ENCODE results near the gene MEF2C. TPM values are rescaled to one million over a fixed set of nuclear protein-coding genes. Genes with fewer than 3 reads are reported as not detected.
A peak's percentile ranks its signal among the peaks of the same experiment; 100 is the strongest.

The MEF2C gene
- total RNA-seq, 1 donor from 2014 or later: 1.9 TPM

DNA sequence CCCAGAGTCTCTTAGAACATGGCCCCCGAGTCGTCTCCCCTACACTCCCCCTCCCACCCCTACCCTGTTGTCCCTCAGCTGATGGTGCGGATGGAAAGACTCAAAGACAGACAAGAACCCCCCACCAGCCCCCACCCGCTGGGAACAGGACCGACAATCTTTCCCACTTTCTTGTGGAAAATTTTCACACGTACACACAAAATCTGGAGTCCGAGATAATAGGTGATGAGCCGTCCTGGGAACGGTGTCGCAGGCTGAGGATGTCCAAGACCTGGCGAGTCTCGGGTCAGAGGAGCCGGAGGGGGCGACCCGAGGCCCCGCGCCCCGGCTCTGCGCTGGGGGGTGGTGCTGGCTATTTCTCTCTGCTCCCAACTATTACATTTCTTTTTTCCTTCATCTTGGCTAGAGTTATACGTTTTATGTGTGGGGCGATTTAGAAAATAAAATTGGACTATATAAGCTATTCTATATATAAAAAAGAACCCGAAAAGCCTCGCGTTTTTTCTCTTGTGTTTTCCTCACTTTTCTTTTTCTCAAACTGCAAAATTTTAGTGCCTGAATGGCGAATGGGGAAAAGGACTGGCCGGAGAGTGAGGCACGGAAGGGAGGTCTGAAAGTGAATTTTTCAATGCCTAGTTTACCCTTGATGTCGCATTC is 188.8 kb downstream of the MEF2C start:
- Mint-ChIP-seq H3K4me3 (ENCODE audit: low read depth) (no peak overlapping the region), H3K27me3 (peaks cover 99% of the 10 kb centered on the region), H3K4me1 (ENCODE audit: low read depth) (peaks cover 9% of the 10 kb centered on the region), H3K36me3 (ENCODE audit: insufficient read depth) (no peaks in the 10 kb centered on the region), H3K9me3 (ENCODE audit: low read depth) (no peaks in the 10 kb centered on the region), H3K27ac (no peak overlapping the region)
- TF ChIP-seq, protein P1, sequence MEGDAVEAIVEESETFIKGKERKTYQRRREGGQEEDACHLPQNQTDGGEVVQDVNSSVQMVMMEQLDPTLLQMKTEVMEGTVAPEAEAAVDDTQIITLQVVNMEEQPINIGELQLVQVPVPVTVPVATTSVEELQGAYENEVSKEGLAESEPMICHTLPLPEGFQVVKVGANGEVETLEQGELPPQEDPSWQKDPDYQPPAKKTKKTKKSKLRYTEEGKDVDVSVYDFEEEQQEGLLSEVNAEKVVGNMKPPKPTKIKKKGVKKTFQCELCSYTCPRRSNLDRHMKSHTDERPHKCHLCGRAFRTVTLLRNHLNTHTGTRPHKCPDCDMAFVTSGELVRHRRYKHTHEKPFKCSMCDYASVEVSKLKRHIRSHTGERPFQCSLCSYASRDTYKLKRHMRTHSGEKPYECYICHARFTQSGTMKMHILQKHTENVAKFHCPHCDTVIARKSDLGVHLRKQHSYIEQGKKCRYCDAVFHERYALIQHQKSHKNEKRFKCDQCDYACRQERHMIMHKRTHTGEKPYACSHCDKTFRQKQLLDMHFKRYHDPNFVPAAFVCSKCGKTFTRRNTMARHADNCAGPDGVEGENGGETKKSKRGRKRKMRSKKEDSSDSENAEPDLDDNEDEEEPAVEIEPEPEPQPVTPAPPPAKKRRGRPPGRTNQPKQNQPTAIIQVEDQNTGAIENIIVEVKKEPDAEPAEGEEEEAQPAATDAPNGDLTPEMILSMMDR (IDR thresholded peaks at IDR 0.05; ENCODE audit: unreplicated experiment): no peak
- no peak for DNase-seq (ENCODE audit: low spot score, unreplicated experiment)

DNA sequence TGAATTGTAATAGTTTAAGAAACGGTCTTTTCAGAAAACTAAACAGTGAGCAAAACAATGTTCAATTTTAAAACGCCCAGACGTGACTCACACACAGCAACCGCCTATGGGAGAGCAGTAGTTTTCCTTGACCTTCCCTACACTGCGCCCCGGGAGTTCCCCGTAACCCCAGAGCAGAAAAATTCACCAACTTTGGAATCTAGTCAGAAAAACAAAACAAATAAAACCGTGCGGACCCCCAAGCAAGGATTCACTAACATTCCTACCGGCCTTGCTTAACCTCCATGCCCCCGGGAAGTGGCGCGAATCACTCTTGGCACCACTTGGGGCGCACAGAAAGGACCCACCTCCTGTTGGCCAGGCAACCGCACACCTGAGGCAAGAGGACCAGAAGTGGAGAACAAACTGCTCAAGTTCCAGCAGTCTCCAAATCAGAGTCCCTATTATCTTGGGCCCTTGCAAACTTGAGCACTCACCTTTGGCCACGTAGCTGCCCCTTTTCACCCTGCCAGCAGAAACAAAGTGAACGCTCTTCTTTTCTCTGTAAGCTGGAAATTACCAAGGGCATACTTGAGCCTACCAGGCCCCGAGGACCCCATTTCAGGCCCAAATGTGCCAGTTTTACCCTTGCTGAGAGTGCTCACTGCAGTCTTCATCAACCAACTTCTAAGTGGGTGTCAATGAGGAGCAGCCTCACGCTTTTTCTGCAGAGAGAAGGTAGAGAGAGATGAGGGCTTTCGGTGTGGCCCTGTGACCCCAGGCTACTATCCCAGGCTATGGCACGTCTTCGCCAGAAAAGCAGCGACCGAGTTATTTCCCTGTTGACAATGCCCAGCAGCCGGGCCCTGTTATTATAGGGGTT is 189.7 kb downstream of the MEF2C start:
- H3K9me3 Mint-ChIP-seq (ENCODE audit: low read depth): no peaks in the 10 kb centered on the region
- no peak for DNase-seq (ENCODE audit: low spot score, unreplicated experiment)
- H3K27me3 Mint-ChIP-seq: peaks cover 99% of the 10 kb centered on the region
- H3K27ac Mint-ChIP-seq: no peak overlapping the region
- H3K36me3 Mint-ChIP-seq (ENCODE audit: insufficient read depth): no peaks in the 10 kb centered on the region
- H3K4me3 Mint-ChIP-seq (ENCODE audit: low read depth): no peak overlapping the region
- peaks cover 9% of the 10 kb centered on the region for H3K4me1 Mint-ChIP-seq (ENCODE audit: low read depth)
- TF ChIP-seq, protein P1 (IDR thresholded peaks at IDR 0.05; ENCODE audit: unreplicated experiment): no peak

DNA sequence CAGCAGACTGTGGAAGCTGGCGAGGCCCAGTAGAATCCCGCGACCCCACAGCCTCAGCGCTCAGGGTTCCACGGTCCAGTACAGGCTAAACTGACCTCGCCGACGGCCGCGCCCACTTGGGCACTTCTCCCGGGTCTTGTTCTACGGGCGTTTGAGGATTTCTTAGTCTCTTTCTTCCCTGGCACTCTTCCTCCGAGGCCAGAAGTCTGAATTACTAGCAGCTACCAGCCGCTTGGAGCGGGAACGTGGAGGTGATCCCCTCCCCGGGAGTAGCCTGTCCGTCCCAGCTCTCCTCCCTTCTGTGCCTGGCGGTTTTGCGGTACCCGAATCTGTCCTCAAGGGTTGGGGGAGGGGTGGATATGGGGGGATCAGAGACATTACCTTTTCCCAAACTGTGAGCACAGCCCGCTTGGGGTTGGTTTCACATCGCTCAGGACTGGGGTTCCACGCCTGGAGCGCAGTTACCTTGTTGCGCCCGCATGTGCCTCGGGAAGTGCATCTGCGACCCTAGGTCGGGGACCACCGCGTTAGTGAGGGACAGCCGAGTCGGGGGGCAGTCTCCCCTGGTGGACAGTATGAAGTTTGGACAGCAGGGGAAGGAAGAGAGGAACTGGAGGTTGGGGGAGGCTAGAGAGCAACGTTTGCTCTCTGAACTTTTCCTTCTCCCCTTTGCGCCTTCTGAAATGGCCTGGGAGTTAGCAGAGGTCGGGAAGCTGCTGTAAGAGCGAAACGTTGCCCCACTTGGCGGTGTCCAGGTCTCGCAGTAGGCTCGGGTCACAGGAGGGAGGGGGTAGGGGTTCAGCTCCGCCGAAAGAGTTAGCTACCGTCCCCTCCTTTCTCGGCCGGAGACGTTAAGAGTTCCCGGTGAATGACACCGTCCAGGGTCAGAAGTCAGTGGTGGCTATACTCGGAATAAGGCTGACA is 190.8 kb downstream of the MEF2C start:
- no peak for DNase-seq (ENCODE audit: low spot score, unreplicated experiment)
- TF ChIP-seq, protein P1 (IDR thresholded peaks at IDR 0.05; ENCODE audit: unreplicated experiment): no peak
- Mint-ChIP-seq H3K27ac (peak overlapping the region; percentile 7), H3K27me3 (peaks cover 99% of the 10 kb centered on the region), H3K4me1 (ENCODE audit: low read depth) (peaks cover 9% of the 10 kb centered on the region), H3K9me3 (ENCODE audit: low read depth) (no peaks in the 10 kb centered on the region), H3K36me3 (ENCODE audit: insufficient read depth) (no peaks in the 10 kb centered on the region), H3K4me3 (ENCODE audit: low read depth) (no peak overlapping the region)

DNA sequence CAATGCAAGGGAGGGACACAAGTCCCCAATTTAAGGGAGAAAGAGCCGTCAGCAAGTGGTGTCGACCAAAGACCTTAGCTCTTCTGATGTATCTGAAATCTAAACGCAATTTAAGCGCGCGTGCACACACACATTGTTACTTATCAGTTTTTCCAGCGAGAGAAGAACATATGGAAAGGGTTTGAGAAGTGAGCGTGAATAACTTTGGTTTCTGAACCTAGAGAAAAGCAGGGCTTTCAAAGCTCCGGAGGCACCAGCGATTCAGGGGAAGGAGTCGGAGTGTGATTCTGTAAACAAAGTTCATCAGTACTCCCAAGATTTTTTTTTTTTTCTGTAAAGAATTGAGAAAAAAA is 191.8 kb downstream of the MEF2C start:
- Mint-ChIP-seq H3K27ac (no peak overlapping the region), H3K4me1 (ENCODE audit: low read depth) (peaks cover 9% of the 10 kb centered on the region), H3K27me3 (peaks cover 99% of the 10 kb centered on the region), H3K4me3 (ENCODE audit: low read depth) (no peak overlapping the region), H3K36me3 (ENCODE audit: insufficient read depth) (no peaks in the 10 kb centered on the region), H3K9me3 (ENCODE audit: low read depth) (no peaks in the 10 kb centered on the region)
- TF ChIP-seq, protein P1 (IDR thresholded peaks at IDR 0.05; ENCODE audit: unreplicated experiment): no peak
- no peak for DNase-seq (ENCODE audit: low spot score, unreplicated experiment)
